Chondrocyte (in vitro differentiated cells): ENCODE measurements around the gene ZDHHC14. TPM values are rescaled to one million over a fixed set of nuclear protein-coding genes. Genes with fewer than 3 reads are reported as not detected.

Experiments
- DNase-seq: peaks from one replicate; pipeline ENCODE4 v3.0.0; 2021; ENCODE audit warnings: mixed read lengths, low spot score
- H3K27ac Mint-ChIP-seq: one replicate; pipeline ENCODE4 v1.8.0; 2021; ENCODE audit warnings: mild to moderate bottlenecking, moderate library complexity, mixed read lengths; ENCODE audit not compliant: unreplicated experiment
- H3K27me3 Mint-ChIP-seq: 2 replicates; pipeline ENCODE4 v1.8.0; 2021; ENCODE audit warnings: low read depth, mixed read lengths
- H3K36me3 Mint-ChIP-seq: 2 replicates; pipeline ENCODE4 v1.8.0; 2021; ENCODE audit warnings: low read depth, mixed read lengths
- H3K4me1 Mint-ChIP-seq: 2 replicates; pipeline ENCODE4 v1.8.0; 2021; ENCODE audit warnings: low read depth, mild to moderate bottlenecking, mixed read lengths
- H3K4me3 Mint-ChIP-seq: one replicate; pipeline ENCODE4 v1.8.0; 2021; ENCODE audit warnings: mild to moderate bottlenecking, moderate library complexity, mixed read lengths; ENCODE audit not compliant: unreplicated experiment
- H3K9me3 Mint-ChIP-seq: 2 replicates; pipeline ENCODE4 v1.8.0; 2021; ENCODE audit warnings: low read depth, mixed read lengths
- CTCF ChIP-seq: fragments of 200-600 bp; sonication (generic); IDR thresholded peaks from 2 replicates; pipeline ENCODE4 v1.5.0; 2021; ENCODE audit warnings: antibody characterized with exemption, mild to moderate bottlenecking, moderate library complexity
- total RNA-seq: library from RNA; stranded (reverse); gene quantifications from 3 replicates; pipeline ENCODE4 v1.2.1, GENCODE V29; 2021

Gene ZDHHC14
- total RNA-seq, 1 donor from 2014 or later: 8.4 TPM

- TF ChIP-seq CTCF: no peak
- Mint-ChIP-seq H3K27ac (no peak overlapping the region), H3K27me3 (peaks cover 2% of the 10 kb centered on the region), H3K4me1 (no peaks in the 10 kb centered on the region), H3K9me3 (no peaks in the 10 kb centered on the region), H3K36me3 (peaks cover 1% of the 10 kb centered on the region), H3K4me3 (no peak overlapping the region)
- no peak for DNase-seq
Measured at GRCh38 chr6:157521362-157522335, 140.7 kb downstream of the ZDHHC14 start.

GRCh38 chr6:157522472-157522871 lies 141.5 kb downstream of the ZDHHC14 start:
- Mint-ChIP-seq H3K4me1 (peaks cover 5% of the 10 kb centered on the region), H3K9me3 (no peaks in the 10 kb centered on the region), H3K36me3 (peaks cover 1% of the 10 kb centered on the region), H3K4me3 (no peak overlapping the region), H3K27me3 (peaks cover 2% of the 10 kb centered on the region), H3K27ac (no peak overlapping the region)
- no peak for TF ChIP-seq CTCF
- no peak for DNase-seq

GRCh38 chr6:157524735-157525134 lies 143.7 kb downstream of the ZDHHC14 start:
- H3K4me1 Mint-ChIP-seq: peaks cover 22% of the 10 kb centered on the region

GRCh38 chr6:157525292-157525889 lies 144.4 kb downstream of the ZDHHC14 start:
- DNase-seq: no peak
- no peak for TF ChIP-seq CTCF
- Mint-ChIP-seq H3K27me3 (peaks cover 2% of the 10 kb centered on the region), H3K4me1 (peaks cover 28% of the 10 kb centered on the region), H3K9me3 (no peaks in the 10 kb centered on the region), H3K4me3 (no peak overlapping the region), H3K27ac (no peak overlapping the region), H3K36me3 (peaks cover 1% of the 10 kb centered on the region)

More at GRCh38 chr6:157524735-157525134, 143.7 kb downstream of the ZDHHC14 start:
- DNase-seq: no peak
- no peaks in the 10 kb centered on the region for H3K9me3 Mint-ChIP-seq
- no peak for TF ChIP-seq CTCF
- no peak overlapping the region for H3K27ac Mint-ChIP-seq
- H3K27me3 Mint-ChIP-seq: peaks cover 2% of the 10 kb centered on the region
- H3K36me3 Mint-ChIP-seq: peaks cover 1% of the 10 kb centered on the region
- H3K4me3 Mint-ChIP-seq: no peak overlapping the region

GRCh38 chr6:157525918-157526425 lies 145.0 kb downstream of the ZDHHC14 start:
- Mint-ChIP-seq H3K27me3 (peaks cover 2% of the 10 kb centered on the region), H3K4me1 (peaks cover 28% of the 10 kb centered on the region), H3K4me3 (no peak overlapping the region), H3K27ac (no peak overlapping the region), H3K9me3 (no peaks in the 10 kb centered on the region), H3K36me3 (peaks cover 1% of the 10 kb centered on the region)
- DNase-seq: no peak
- no peak for TF ChIP-seq CTCF
